HG03469 (cell line): ENCODE results near the gene UCMA.
"Not testable (repeated sequence)": the region's sequence is repeated elsewhere in the genome, so short reads cannot be mapped to it uniquely, and the experiment has no call there.

Experiments
- ATAC-seq: cut with Tn5 transposase; IDR thresholded peaks from one replicate; pipeline ENCODE4 v1.9.1; 2021; ENCODE audit warnings: mild to moderate bottlenecking, moderate library complexity, moderate number of reproducible peaks; ENCODE audit not compliant: unreplicated experiment

UCMA gene

DNA sequence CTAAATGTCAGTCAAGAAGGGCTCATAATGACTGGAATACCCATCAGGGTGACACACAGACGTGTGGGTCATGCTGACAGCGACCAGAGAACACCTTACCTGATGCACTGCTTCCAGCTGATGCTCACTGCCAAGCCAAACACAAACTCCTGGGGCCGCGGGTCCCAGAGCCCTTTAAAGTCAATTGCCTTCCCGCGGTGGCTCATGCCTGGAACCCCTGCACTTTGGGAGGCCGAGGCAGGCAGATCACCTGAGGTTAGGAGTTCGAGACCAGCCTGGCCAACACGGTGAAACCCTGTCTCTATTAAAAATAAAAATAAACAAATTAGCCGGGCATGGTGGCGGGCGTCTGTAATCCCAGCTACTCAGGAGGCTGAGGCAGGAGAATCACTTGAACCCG, 562 bp upstream of the UCMA start:
- not testable (repeated sequence) for ATAC-seq

DNA sequence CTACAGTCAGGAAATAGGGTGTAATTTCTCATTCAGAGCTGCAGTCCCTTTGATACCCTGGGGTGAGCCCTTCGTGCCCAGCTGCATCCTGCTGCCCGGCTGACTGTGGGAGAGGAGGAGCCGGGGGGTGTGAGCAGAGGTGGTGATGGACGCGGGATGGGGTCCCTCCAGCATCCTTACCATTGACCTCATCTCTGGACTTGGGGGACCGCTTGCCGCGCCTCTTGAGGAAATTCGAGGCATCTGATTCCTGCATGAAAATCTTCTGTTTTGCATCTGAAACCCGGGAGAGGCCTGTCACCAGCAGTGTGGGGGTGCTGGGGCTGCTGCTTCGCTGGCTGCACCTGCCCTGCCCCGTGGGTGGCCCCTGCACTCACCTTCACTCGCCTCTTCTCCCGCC, 816 bp downstream of the UCMA start:
- ATAC-seq: no peak

DNA sequence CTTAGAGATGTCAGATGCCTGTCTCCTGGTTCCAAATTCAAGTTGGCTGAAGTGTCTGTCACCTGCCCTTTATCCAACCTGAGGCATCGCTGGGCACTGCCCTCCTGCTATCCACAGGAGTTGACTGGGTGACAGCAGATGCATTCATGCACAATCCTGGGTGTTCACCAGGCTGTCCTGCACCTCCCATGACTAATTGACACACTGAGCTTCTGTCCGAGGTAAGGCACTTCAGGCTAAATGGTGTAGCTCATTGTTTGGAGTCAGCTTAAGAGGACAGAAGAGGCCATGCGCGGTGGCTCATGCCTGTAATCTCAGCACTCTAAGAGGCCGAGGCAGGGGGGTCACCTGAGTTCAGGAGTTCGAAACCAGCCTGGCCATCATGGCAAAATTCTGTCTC, 2.4 kb downstream of the UCMA start:
- ATAC-seq: no peak

DNA sequence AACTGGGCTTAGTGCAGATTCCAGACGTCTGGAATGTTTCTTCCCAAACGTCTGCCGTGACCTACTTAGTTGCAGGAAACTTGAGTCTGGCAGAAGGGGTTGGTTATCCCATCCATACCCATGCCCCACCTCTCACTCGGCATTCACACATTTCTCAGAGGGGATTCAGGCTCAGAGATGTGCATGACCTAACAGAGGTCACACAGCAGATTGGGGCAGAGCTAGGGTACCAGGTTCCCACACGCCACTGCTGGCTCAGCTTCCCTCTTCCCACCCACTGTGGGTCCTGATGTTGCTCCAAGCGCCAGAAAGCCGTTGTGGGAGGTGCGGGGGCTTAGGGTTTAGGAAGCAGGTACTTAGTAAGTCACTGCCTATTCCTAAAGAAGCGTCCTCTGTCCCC, 3.0 kb downstream of the UCMA start:
- ATAC-seq: no peak

DNA sequence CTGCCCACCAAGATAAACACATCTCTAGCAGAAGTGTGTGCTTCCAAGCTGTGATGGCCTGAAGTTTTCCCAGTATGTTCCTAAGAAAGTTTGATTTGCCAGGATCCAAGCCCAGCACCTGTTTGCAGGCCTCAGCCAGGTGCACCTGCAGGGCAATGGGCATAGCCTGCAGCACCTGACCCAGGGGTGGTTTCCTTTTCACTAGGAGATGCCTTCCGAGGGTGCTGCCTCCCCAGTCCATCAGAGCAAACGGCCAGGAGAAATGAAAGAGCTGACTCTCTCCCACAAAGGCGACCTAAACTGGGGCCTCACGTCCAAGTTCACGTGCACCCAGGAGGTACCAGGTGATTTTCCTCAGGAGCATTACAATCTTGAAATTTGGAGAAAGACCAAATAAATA, 7.1 kb downstream of the UCMA start:
- no peak for ATAC-seq

DNA sequence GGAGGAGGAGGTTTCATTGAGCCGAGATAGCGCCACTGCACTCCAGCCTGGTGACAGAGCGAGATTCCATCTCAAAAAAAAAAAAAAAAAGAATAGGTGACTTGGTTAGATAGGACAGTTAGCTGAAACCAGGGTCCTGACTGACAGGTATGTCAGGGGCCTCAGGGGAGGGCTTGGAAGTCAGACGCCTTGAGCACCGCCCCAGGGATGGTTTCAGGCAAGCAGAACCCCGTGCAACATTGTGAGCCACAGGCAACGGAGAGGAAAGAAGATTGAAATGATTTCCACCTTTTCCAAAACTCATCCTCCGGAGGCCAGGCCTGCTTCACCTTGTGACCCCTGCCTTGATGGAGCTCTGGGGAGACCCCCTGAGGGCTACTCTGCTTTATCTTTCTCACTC, 8.6 kb downstream of the UCMA start:
- no peak for ATAC-seq

DNA sequence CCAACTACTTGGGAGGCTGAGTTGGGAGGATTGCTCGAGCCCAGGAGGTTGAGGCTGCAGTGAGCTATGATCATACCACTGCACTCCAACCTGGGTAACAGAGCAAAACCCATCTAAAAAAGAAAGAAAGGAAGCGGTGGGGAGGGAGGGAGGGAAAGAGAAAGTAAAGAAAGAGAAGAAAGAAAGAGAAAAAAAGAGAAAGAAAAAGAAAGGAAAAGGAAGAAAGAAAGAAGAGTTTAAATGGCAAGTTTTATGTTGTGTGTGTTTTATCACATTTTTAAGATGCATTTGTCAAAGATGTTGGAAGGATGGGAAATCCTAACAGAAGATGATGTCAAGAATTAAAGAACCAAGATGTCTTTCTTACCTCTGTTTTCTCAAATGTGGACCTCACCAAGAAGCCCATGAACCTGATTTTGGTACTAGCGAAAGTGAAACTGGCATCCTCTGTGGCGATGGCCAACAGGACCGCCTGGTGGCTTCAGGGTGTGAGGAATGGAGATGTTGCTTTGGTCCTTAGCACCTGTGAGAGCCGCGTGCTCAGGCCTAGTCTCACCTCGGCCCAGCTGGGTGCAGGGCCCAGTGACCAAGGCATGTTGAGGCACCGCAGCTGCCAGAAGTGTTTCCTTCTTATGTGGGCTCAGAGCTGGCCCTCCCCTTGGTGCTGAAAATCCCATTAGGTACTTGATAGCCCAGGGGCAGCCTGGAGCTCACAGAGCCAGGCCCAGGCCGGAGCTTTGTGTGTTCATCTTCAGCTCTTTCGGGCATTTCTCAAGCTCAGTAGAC, 9.8 kb downstream of the UCMA start:
- no peak for ATAC-seq

DNA sequence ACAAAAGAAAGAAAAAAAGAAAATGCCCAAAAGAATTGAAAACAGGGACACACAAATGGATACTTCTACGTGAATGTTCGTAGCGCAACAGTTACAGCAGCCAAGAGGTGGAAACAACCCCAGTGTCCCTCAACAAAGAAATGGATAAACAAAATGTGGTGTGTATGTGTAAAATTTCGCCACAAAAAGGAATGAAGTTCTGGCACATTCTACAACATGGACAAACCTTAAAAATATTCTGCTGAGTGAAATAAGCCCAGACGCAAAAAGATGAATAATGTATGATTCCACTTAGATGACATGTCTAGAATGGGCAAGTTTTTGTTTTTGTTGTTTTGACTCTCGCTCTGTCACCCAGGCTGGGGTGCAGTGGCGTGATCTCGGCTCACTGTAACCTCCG, 10.9 kb downstream of the UCMA start:
- ATAC-seq: no peak

DNA sequence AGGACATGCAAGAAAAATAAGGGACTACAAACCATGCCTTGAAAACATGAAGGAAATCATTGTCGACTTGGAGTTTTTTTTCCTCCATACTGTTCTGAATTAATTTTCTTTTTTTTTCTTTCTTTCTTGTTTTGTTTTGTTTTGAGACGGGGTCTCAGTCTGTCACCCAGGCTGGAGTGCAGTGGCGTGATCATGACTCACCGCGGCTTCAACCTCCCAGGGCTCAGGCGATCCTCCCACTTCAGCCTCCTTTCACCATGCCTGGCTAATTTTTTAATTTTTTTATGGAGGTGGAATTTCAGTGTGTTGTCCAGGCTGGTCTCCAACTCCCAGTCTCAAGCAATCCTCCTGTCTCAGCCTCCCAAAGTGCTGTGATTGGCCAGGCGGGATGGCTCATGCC, 11.6 kb downstream of the UCMA start:
- no peak for ATAC-seq

DNA sequence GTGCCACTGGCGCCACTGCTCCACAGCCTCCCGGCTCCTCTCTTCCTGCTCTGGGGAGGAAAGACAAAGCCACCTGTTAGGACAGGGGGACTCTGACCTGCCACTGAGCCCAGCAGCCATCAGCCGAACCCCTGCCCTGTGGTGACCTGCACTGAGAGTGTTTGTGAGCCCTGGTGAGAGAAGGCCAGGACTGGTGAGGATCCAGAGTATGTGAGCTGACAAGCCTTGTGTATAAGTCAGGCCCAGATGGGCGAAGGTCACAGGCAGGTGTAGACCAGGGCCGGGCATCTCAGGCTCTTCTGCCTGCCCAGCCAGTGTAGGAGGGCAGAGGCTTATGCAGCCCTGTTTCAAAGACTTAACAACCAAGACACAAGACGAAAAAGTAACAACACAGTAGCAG, 12.0 kb downstream of the UCMA start:
- ATAC-seq: no peak

DNA sequence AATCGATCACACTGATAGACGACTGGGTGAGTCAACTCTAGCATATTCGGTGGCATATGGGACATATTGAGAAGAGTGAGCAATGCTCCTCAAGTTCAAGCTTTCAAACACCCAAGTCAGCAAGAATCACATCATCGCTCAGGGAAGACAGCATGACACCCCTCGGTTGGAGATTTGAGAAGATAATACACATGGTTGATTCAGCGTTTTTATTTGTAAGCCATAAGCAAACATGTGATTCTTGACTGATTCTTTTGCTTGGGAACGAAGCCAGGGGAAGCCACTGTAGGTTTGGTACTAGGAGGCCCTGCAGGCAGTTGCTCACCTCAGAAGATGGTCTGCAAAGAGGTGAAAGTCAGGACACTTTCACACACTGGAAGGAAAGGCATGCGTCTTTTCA, 12.6 kb downstream of the UCMA start:
- no peak for ATAC-seq

DNA sequence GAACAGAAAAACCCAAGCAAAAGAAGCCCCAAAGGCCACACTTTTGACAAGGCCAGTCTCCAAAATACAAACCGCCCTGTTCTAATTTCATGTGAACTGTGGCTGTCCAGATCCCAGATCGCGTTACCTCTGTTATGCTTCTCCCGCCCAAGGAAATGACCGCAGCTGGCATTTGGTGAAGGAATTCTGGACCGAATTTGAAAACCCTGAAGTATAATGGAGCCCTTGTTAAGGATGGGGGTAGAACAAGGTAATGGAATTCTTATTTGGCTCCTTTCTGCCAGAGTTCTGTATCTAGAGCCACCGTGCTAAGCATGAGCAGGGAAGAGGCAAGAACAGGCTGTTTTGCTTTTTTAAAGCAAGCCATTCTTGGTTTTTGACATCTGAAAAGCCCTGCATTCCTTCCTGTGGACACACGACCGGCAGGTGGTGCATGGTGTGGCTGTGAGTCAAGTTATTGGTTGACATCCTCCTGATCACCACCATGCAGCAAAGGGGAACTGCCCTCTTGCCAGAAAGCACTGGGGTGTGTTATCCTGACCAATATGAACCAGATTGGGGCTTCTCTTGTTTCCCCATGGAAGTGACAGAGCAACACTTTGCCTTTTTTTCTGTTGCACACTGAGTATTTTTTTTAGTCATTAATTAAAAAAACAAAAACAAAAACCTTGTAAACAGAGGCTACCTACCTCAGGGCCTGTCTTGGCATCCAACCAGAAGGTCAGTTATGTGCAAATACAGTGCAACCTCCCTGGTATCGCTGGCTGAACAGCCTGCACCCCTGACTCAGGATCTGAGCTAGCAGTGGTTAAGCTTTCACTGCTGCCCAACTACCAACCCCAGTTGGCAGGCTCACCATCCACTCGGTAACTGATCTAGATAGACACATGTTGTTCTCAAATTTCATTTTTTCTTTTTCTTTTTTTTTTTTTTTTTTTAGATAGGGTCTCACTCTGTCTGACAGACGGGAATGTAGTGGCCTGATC, 14.2 kb downstream of the UCMA start:
- no peak for ATAC-seq

DNA sequence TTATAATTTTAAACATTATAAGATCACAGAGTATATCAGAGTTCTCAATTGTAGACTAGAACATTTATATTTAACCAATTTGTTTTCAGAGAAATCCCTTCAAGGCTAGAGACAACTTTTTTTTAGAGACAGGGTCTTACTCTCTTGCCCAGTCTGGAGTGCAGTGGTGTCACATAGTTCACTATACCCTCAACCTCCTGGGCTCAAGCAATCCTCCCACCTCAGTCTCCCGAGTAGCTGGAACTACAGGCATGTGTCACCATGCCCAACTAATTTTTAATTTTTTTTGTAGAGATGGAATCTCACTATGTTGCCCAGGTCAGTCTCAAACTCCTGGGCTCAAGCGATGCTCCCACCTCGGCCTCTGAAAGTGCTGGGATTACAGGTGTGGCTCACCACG, 15.3 kb downstream of the UCMA start:
- no peak for ATAC-seq

DNA sequence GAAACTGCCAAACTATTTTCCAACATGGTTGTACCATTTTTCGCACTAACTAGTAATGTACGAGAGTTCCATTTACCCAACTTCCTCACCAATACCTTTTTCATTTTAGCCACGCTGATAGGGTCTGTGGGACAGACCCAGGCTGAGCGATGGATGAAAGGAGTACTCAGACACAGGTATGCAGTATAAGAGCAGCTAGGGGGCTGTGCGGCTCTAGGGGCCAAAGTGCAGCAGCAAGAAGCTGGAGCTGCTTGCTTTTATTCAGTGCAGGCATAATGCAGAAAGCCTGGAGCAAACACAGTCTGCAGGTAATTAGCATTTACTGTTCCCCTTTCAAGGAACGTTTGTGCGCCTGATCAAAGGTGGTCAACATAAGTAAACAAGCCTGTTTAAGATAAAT, 21.0 kb downstream of the UCMA start:
- no peak for ATAC-seq

DNA sequence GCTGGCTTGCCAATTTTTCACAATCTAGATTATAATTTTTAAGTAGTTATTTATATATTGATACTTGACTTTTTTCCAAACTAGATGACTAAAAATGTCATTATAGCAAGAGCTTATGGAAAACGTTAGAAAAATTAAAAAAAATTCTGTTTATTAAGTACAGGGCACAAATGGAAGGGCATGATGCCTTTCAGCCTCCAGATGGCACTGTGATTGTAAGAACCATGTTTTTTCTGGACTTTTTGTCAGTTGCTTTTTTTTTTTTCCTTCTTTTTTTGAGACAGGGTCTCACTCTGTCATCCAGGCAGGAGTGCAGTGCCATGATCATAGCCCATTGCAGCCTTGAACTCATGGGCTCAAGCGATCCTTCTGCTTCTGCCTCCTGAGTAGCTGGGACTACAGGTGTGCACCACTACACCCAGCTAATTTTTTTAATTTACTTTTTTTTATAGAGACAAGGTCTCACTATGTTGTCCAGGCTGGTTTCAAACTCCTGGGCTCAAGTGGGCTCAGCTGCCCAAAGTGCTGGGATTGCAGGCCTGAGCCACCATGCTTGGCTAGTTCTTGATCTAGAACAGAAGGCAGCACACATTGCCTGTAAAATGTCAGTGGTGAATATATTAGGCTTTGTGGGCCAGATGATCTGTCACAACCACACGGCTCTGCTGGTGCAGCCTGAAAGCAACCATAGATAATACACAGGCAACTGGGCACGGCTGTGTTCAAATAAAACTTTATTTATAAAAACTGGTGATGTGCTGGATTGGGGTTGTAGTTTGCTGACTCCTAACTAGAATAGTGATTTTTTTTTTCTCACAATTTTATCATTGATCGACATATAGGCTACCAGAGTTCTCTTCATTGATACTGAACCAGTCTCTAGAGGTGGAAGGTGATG, 27.4 kb downstream of the UCMA start:
- ATAC-seq: no peak

DNA sequence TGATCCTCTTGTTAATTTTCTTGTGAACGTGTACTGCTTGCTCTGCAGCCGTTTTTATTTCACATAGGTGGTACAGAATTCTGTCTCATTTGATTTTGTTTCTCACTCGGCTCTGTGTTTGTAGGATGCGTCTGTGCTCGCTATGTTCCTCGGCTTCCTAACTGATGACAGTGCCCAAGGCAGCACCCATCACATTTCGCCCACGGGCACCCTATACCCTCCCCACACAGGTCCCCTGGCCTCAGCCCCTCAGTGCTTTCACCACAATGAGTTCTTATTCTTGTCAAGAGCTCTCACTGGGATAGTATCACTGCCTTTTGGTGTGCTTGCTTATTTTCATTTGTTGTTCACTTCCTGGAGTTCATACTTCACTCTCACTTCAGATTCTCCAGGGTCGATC, 28.1 kb downstream of the UCMA start:
- no peak for ATAC-seq

DNA sequence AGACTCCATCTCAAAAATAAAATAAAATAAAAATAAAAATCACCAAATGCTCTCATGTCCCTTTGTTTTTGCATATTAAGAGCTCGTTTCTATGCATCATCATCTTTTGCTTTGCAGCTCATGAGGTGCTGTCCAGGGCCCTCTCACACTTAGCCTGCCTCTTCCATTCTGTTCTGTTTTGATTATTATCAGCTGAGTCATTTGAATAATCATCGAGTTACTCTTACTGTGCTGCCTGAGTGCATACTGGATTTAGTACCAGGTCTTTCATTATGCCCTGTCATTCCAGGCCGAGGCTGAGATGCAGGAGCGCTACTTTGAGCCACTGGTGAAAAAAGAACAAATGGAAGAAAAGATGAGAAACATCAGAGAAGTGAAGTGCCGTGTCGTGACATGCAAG, 33.0 kb downstream of the UCMA start:
- no peak for ATAC-seq

DNA sequence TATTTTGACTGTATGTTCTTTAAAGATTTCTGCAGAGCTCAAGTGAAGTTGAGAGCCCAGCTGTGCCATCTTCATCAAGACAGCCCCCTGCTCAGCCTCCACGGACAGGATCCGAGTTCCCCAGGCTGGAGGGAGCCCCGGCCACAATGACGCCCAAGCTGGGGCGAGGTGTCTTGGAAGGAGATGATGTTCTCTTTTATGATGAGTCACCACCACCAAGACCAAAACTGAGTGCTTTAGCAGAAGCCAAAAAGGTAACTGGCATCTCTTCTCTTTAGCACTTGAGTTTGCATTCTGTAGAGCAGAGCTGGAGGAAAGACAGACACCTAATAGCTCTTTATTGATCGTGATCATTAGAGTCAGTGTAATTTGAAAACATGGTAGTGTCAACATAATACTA, 39.2 kb downstream of the UCMA start:
- ATAC-seq: no peak

DNA sequence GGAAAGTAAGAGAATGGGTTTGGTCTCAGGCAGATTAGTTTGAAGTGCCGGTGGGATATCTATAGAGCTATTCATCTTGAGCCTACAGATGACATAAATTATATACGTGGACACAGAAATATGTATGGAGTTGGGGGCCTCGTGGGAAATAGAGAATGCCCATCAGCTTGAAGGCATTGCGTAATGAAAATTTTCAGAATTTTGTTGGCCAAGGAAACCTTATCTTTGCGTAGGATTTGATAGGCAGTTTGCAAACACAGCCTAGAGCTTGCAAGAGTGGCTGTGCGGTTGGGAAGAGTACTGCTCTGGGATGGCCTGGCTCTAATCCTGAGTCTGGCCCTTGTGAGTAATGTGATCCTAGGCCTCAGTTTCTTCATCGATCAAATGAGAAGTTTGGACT, 40.5 kb downstream of the UCMA start:
- no peak for ATAC-seq

DNA sequence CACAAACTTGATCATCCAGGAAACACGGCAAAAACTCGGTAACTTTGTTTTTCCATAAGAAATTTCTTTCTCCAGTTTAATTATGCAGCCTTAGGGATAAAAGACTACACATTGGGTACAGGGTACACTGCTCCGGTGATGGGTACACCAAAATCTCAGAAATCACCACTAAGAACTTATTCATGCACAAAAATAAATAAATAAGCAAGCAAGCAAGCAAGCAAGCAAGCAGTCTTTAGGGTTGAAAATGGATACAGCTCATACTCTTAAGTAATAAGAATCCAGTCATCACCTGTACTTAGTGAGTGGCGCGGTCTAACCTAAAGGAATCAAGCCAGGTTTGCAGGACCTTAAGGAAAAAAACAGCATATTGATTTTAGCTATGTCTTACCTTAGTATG, 42.8 kb downstream of the UCMA start:
- no peak for ATAC-seq

DNA sequence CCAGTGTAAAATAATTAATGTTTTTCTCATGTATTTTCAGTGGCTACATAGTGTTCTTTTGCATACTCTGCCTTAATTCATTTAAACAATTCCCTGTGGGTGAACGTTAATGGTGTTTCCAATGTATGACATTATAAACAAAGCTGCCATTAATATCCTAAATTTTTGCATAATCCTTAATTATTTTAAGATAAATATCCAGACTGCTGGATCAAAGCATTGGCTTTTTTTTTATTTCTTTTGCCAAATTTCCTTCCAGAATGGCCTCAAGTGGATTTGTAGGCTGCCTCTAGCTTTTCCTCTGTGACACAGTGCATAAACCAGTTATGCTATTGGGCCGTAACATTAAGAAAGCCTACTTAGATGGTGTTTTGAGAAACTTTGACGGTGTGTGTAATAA, 43.4 kb downstream of the UCMA start:
- ATAC-seq: no peak
